HG03097 (cell line): ENCODE measurements around the gene ERICH2.
"Not testable (repeated sequence)": the region's sequence is repeated elsewhere in the genome, so short reads cannot be mapped to it uniquely, and the experiment has no call there.

Experiments
- ATAC-seq: cut with Tn5 transposase; IDR thresholded peaks from one replicate; pipeline ENCODE4 v1.9.1; 2021; ENCODE audit not compliant: unreplicated experiment, low FRiP score

Gene ERICH2, protein sequence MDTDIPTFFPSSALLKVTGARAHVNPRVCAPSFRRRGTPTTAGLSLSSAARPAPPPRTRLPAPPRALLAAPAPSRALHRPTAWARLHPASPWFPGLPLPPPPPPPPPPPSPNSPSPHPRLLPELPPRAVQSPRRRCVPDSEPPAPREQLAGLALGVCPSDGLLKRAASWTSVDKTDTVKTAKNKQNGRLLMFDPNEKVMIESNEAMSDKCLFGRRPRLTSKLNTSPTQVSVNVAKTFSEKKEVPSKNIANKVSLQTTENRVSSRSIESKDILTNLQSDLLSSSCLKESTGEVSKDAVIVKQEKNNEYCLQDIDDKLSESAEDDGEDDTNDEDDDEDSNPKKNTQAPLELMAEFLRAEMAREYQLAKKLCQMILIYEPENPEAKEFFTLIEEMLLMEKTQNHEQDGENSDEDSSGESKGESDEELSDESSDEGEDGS

DNA sequence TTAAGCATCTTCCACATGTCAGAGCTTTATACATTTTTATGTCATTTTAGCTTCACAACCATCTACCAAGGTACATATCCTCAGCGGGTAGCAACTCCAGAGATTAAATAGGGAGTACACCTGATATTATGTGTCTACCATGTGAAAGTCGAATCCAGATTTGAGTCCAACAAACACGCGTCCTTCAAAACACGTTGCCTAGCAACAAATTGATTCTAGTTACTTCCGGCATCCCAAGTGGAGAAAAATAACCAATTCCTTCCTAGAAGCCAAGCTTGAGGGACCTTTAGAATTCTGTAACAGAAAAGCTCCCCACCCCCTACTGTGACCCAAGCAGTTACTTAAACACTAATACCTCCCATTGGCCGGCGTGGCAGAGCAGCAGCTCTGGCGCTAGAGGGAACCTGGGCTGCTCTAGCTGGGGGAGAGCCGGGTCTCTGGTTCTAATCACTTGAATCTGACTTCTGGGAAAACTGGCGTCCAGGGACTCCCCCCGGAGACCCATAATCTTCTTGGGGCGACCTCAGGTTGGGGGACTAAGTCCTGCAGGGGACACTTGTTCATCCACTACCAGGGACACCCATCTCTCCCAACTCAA lies at the start of gene ERICH2:
Gene ERICH2, plus strand, starts transcription at position 371 of the 598 bp plus-strand sequence. CDS start 304 bp downstream, outside the sequence.
- ATAC-seq, result peak; percentile 31

DNA sequence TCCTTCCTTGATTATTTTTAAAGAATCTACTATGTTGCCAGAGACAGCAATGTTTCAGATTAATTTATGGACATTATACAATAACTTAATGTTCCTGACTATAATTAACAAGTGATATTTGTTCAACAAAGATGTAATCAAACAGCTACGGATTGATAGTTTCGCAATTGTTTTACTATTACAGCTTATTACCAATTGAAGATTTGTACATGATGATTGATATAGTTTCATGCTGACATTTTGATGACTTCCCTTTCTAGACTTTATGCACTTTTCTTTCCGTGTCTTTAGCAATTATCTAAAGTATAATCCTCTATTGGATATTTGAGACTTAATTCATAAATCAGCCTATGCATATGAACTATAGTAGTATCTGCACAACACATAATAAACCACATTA lies 48.5 kb upstream of the ERICH2 start:
- ATAC-seq, result no peak

DNA sequence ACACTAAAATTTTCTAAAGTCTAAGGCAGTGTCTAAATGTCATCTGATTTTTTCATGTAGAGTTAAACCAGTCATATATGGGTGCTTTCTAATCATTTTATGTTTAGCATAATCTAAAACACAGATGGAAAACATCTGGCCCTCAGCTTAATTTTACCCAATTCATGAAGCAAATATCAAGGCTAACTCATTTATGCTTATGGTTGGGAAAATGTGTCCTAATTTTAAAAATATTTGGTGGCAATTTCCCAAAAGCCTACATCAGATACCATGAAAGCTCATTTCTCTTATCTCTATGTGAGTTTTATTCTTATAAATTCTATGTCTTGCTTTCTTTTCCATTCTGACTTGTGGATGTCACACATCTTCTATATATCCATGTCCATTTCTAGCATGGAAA lies 47.9 kb upstream of the ERICH2 start:
- ATAC-seq, result no peak

DNA sequence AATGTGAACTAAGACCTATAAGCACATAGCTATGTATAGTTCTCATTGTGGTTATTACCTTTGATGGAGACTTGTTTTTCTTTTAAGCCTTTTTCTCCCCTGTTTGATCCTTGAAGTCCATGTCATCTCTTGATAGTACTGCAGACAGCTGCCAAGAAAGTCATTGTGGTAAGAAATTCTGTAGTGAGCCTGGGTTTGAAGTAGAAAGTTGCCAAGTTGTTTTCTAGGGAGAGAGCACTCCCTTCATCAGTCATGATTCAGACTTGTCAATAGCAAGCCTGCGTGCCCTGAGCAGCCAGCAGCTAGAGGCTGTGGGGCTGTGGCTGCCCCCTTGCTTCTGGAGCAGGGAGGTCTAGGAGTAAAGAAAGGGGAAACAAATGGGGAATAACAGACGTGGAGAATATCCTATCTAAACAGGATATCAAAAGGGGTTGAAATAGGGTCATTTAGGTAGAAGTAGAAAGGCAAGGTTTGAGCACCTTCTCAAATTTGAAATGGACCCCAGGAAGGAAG lies 46.7 kb upstream of the ERICH2 start:
- no peak for ATAC-seq

DNA sequence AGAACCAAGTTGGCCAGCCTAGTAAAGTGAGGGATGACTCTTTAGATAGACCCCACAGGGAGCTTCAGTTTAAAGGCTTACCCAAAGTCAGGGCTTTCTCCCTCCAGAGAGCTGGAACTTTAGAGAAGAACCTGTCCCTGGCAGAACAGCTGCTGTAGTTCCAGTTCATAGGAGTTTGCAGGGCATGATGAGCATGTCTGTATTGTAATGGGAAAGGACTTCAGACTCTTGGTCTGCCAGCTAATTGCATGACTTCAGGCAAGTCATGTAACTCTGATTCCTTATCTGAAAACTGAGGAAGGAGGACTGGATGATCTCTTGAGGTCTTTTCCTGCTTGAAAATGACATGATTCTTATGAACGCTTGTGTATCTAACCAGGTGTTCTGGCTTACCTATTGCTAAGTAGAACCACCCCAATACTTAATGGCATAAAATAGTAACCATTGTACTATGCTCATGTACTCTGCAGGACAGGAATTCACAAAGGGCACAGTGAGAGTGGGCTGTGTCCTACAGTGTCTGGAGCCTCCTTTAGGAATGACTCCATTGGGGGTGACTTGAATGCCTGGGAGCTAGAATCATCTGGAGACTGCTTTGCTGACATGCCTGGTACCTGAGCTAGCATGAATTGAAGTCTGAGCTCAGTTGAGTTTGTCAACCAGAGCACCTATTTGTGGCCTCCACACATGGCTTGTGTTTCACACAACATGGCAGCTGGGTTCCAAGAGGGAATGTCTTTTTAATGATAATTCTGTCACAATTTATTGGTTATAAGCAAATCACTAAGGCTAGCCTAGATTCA lies 36.2 kb upstream of the ERICH2 start:
- no peak for ATAC-seq

DNA sequence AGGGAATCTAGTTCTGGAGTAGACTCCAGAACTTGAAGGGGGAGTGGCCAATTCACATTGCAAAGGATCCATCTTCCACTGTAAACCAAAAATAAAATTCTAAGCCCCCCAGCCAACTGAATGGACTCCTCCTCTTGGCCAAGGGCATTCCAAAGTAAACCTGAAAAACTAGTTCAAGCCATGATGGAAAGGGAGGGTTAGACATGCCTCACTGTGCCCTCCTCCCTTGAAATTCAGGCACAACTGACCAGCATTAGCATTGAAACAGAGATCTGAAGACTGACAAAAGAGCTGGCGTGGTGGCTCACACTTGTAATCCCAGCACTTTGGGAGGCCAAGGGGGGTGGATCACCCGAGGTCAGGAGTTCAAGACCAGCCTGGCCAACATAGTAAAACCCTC lies 35.6 kb upstream of the ERICH2 start:
- not testable (repeated sequence) for ATAC-seq

DNA sequence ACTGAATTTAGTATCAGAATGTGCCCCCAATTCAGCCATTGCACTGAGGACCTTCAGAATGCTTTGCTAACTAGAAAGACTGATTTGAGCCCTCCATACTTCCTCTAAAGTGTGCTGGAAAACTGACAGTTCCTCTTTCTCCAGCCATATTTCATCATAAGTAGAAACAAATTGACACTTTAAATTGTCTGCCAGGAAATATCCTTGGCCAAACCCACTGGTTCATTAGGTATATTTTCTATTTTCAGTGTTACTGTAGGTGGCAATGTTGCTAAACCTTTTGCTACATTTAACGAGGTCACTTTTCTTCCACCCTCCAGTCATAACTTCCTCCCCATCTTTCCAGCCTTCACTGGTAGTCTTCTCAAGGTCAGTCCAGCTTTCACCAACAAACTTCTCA lies 33.5 kb upstream of the ERICH2 start:
- no peak for ATAC-seq

DNA sequence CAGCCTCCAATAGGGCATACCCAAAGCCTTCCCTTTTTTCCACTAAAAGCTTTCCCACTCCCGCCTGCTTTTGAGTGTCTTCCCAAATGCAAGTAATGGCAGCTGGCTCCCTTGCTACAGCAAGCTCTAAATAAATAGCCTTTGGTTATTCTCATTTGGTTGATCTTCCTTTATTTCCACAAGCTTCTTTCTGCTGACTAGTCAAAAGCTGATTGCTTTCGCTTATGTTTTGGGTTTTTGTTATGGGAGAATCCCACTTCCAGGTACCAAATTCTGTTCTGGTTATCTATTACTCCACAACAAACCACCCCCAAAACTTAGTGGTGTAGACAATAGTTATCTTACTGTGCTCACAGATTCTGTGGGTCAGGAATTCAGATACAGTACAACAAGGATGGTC lies 32.8 kb upstream of the ERICH2 start:
- no peak for ATAC-seq

DNA sequence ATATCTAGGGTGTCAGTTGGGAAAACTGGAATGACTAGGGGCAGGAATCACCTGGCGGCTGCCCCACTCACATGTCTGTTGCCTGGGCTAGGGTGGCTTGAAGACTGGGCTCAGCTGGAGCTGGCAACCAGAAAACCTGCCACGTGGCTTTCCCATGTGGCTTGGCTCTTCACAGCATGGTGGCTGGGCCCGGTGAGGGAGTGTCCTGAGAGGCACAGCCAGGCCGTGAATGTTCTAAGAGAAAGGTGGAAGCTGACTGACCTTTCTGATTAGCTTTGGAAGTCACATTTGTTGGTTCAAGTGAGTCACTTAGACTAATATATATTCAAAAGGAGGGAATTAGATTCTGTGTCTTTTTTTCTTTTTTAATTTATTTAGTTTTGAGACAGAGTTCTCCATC lies 32.4 kb upstream of the ERICH2 start:
- ATAC-seq, result no peak

DNA sequence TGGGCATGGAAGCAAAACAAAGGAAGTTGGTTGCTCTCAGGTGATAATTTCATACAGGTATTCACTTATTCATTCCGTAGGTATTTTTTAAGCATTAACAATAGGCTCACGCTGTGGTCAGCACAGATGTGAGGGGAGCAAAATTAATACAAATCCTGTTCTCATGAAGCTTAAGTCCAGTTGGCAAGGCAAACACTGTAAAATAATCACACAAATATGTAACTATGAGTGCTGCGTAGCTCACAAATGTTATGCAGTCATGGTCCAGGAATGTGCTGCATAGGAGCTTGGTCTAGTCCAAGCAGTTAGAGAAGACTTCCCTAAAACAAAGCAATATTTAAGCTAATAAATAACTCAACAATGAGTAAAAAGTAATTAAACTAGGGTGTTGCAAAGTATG lies 31.1 kb upstream of the ERICH2 start:
- ATAC-seq, result no peak

DNA sequence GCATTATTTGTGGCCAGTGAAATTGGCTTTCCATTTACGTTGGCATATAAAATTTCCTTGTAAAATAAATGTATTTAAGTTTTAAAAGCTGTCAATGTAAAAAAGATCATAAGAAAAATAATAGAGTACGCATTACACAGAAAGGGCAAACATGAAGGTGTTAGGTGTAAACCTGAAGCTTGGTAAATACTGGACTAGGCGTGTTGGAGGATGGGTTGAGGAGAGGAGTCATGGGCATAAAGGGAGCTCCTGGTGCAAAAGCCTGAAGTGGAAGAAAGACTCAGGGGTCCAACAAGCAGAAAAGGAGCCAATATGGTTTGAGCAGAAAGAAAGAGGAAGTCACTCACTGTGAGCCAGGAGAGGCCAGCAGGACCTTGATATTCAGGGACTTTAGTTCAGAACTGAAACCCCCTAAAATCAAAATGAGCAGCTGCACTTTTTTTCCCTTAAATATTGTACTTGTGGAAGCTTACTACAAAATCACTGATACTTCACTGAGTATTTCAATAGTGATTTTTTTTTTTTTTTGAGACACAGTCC lies 30.6 kb upstream of the ERICH2 start:
- no peak for ATAC-seq

DNA sequence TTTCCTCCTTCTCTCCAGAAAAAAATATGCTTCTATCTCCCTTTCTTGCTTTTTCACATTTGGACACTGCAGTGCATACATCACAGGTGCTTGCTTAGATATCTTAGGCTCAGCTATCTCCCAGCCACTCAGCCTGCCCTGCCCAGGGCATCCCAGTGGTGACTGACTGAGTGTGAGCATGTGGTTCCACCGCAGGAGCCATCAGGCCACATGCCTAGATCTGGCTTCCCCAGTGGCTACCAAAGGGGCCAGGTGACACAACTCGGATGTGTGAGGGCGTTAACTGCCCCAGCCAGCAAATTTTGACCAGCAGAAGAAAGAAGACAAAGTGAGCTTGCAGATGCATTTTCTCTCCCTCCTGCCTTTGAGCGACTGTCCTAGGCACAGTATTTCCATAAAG lies 29.5 kb upstream of the ERICH2 start:
- no peak for ATAC-seq

DNA sequence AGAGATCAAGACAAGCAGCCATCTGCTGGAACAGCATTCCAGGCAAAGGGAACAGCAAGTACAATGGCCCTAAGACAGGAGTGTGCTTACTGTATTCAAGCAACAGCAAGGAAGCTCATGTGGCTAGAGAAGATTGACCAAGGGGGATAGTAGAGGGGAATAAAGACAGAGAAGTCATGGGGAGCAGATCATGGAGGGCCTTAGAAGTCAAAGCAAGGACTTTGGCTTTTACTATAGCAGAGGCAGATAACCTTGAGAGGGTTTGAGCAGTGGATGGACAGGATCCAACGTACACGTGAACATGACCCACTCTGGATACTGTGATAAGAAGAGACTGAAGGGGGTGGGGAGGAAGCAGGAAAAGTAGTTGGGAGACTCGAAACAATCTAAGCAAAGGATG lies 28.2 kb upstream of the ERICH2 start:
- no peak for ATAC-seq

DNA sequence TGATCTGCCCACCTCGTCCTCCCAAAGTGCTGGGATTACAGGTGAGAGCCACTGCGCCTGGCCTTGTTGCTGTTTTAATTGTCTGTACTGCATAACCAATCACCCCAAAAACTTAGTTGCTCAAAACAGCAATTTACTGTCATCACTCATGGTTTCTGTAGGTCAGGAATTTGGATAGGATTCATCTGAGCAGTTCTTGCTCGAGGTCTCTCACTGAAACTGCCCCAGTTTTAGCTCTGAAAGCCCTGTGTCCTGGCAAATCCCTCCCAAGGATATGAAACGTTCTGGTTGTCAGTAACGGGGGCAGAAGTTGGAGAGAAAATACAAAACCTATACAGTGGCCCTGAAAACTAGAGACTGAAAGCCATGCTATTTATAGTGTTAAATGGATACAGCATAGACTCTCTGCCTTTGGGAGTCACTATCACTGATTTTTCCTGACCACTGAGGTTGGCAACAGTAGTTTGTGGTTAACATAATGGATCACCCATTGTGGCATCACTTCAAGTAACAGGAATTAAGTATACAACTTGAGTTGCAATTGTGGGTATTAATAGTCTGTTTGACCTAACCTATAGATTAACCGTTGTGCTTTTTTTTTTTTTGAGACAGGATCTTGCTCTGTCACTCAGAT lies 27.2 kb upstream of the ERICH2 start:
- ATAC-seq, result no peak

DNA sequence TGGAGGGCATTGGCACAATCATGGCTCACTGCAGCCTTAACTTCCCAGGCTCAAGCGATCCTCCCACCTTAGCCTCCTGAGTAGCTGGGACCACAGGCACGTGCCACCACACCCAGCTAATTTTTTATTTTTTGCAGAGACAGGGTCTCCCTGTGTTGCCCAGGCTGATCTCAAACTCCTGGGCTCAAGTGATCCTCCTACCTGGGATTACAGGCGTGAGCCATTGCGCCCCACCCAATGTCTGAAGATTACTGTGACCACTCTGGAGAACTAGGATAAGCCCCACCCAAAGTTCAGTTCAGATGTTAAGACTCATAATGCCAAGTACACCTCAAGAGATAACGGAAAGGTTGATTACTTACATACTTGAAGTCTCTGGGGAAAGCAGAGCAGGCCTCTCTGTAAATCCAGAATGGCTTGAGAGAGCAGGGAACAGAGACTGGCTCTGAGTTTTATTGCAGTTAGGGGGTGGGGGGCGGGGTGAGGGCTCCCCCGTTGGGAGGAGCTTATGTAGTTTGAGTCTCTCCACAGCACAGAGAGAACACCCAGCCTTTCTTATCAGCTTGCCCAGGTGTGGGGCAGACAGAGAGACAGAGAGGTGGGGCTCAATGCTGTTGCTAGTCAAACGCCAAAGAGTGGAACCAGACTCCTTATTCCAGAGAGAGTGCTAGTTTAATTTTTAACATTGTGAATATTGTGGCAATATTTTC lies 26.5 kb upstream of the ERICH2 start:
- no peak for ATAC-seq

DNA sequence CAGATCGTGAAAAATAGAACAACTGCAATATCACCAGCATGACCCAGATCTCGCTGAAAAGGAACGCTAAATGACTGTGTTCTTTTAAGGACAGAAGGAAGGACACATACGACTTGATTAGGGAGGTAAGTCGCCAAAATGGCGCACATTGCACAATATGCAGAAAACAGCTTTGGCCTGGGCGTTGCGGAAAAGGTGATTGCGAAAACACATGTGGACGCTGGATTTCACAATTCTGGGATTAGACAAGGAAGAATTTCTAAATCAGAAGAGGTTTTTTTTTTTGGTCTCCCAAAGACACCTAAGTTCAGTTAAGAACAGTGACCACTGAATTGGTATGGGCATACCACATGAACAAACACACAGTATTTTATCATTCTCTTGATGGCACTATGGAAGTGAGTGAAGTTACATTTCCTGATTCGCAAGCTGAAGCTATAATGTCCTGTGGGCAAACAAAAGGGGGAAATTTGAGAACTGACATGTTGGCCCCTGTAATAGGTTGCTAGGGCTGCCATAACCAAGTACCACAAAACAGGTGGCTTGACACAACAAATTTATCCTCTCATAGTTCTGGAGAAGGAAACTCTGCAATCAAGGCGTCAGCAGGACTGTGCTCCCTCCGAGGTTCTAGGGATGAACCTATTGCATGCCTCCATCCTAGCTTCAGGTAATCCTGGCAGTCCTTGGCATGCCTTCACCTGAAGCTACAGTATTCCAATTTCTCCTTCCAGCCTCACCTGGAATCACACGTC lies 25.8 kb upstream of the ERICH2 start:
- ATAC-seq, result no peak

DNA sequence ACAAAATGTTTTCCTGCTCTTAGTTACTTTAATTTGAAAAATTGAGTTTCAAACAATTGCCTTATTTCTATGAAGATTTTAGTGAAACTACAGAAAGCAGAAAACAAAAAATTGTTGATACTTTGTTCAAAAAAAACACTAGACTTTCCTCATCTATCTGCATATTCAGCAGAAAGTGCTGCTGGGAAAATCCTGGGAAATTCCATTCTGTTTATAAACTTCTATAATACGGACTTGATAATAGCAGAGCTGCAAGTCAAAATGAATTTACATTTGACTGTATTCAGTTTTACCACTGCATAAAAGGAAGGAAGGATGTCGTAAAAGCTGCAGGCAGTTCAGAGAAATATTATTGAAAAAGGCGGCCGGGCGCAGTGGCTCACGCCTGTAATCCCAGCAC lies 24.9 kb upstream of the ERICH2 start:
- no peak for ATAC-seq

DNA sequence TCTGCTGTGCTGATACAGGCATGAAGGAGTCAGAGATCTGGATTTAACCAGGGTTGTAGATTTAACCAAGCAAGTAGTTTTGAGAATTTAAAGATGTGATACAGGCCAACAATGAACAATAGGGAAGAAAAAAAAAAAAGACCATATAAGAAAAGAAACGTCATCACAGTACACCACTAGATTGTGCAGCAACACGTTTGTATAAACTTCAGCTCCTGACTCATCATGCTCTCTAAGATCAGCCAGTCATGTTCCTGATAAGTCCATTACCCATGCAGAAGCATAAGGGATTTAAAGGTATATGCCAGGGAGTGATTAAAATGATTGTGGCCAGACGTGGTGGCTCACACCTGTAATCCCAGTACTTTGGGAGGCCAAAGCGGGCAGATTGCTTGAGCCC lies 22.3 kb upstream of the ERICH2 start:
- no peak for ATAC-seq

DNA sequence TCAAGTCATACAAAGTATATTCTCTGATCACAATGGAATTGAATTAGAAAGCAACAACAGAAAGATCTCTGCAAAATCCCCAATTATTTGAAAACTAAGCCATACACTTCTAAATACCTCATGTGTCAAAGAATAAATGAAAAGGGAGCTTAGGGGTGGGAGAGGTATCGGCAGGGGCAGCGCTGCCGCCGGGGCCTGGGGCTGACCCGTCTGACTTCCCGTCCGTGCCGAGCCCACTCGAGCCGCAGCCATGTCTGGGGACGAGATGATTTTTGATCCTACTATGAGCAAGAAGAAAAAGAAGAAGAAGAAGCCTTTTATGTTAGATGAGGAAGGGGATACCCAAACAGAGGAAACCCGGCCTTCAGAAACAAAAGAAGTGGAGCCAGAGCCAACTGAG lies 18.6 kb upstream of the ERICH2 start:
- ATAC-seq, result not testable (repeated sequence)
